K562 (cell line): Measurements from ENCODE around the gene MIB2. TPM values are rescaled to one million over a fixed set of nuclear protein-coding genes. Genes with fewer than 3 reads are reported as not detected.

Experiments used
- E4F1 ChIP-seq: fragments of 250-450 bp; sonication (Bioruptor Pico); IDR thresholded peaks from 2 replicates; pipeline ENCODE4 v1.5.0; 2021; ENCODE audit warnings: mild to moderate bottlenecking, borderline replicate concordance
- EP400 ChIP-seq: fragments of 450-650 bp; IDR thresholded peaks from 2 replicates; pipeline ENCODE4 v1.6.1; 2017; ENCODE audit warnings: antibody characterized with exemption, mild to moderate bottlenecking, moderate library complexity
- HDAC1 ChIP-seq, 2 experiments: fragments of 450-650 bp; IDR thresholded peaks; 2 replicates each; pipeline ENCODE4 v1.6.1; 2016 to 2017; ENCODE audit warnings: inconsistent platforms in 1 of 2, mild to moderate bottlenecking in 1 of 2, moderate library complexity in 1 of 2
- HDAC8 ChIP-seq: fragments of 450-650 bp; IDR thresholded peaks from 2 replicates; pipeline ENCODE4 v1.6.1; 2016; ENCODE audit warnings: mild to moderate bottlenecking, missing genetic modification characterization, moderate library complexity, missing compliant biosample characterization
- MAFK ChIP-seq: IDR thresholded peaks from 2 replicates; pipeline ENCODE4 v1.6.1; 2011; ENCODE audit warnings: low read length, improper control_type of control experiment
- MLLT1 ChIP-seq, 2 experiments: fragments of 450-650 bp; IDR thresholded peaks; 2 replicates each; pipeline ENCODE4 v1.6.1; 2016
- NFATC3 ChIP-seq: fragments of 450-650 bp; IDR thresholded peaks from 2 replicates; pipeline ENCODE4 v1.6.1; 2017; ENCODE audit warnings: mild to moderate bottlenecking
- NR4A1 ChIP-seq, 2 experiments: fragments of 250-450 bp in 1 of 2; fragments of 450-650 bp in 1 of 2; sonication (Bioruptor Pico) in 1 of 2; IDR thresholded peaks; 2 replicates each; pipeline versions ENCODE4 v1.4.0 to v1.6.1; 2016 to 2020; ENCODE audit warnings: mild to moderate bottlenecking in 2 of 2, missing compliant biosample characterization in 1 of 2, missing genetic modification characterization in 1 of 2, moderate library complexity in 1 of 2
- PHB ChIP-seq: fragments of 250-450 bp; sonication (Bioruptor Pico); IDR thresholded peaks from 2 replicates; pipeline ENCODE4 v1.5.0; 2021
- RBM25 ChIP-seq: fragments of 200-400 bp; formaldehyde crosslinking; IDR thresholded peaks from 2 replicates; pipeline ENCODE4 v1.6.1; 2018; ENCODE audit warnings: low read length, low read depth, moderate library complexity; ENCODE audit not compliant: severe bottlenecking
- SMARCA5 ChIP-seq: fragments of 450-650 bp; IDR thresholded peaks from 2 replicates; pipeline ENCODE4 v1.6.1; 2016
- SRSF7 ChIP-seq: fragments of 200-400 bp; formaldehyde crosslinking; optimal IDR thresholded peaks from 2 replicates; pipeline ENCODE3; 2017; ENCODE audit warnings: mild to moderate bottlenecking, low read depth, low read length
- TFE3 ChIP-seq: fragments of 450-650 bp; formaldehyde crosslinking; IDR thresholded peaks from 2 replicates; pipeline ENCODE4 v1.4.0; 2020; ENCODE audit warnings: mild to moderate bottlenecking, mixed read lengths
- WHSC1 ChIP-seq: IDR thresholded peaks from one replicate; pipeline ENCODE4 v1.6.1; 2012; ENCODE audit warnings: low read length, control low read depth, inconsistent platforms
- ZBTB1 ChIP-seq: sonication (generic); formaldehyde crosslinking; IDR thresholded peaks from 2 replicates; pipeline ENCODE4 v1.8.1; 2023; ENCODE audit warnings: missing genetic modification reagents, low read depth, mild to moderate bottlenecking, borderline replicate concordance
- ZNF511 ChIP-seq: sonication (generic); formaldehyde crosslinking; IDR thresholded peaks from 2 replicates; pipeline ENCODE4 v1.8.0; 2022; ENCODE audit warnings: mild to moderate bottlenecking, missing genetic modification reagents
- ZNF764 ChIP-seq: fragments of 250-450 bp; sonication (Bioruptor Pico); IDR thresholded peaks from 2 replicates; pipeline ENCODE4 v1.4.0; 2020; ENCODE audit warnings: low read depth, mild to moderate bottlenecking, moderate library complexity
- polyA plus RNA-seq, 8 experiments: library from polyadenylated mRNA; depleted of rRNA in 4 of 8; stranded (reverse) in 5 of 8; unstranded in 3 of 8; fragments of >200 nt; fragmentation: Nextera tagmentation in 2 of 8; fragmentation: Illumina TruSeq in 1 of 8; extraction: Ambion mirVana in 2 of 8; extraction: Trizol in 1 of 8; gene quantifications; 2 replicates each; pipeline versions ENCODE4 v1.2.1 to v1.2.3, GENCODE V29; 2011 to 2014; ENCODE audit warnings: inconsistent platforms in 1 of 8, missing spikeins in 1 of 8
- total RNA-seq, 7 experiments: library from RNA; depleted of rRNA in 6 of 7; stranded (reverse); fragments of >200 nt in 6 of 7; fragmentation: Illumina TruSeq in 2 of 7; extraction: Trizol in 2 of 7; gene quantifications; 2 replicates each; pipeline versions ENCODE4 v1.2.1 to v1.2.3, GENCODE V29; 2011 to 2021; ENCODE audit warnings: low replicate concordance in 1 of 7

The MIB2 gene
- total and polyA plus RNA-seq, 9 of the 15 experiments (the other 6 are each of a cell fraction or from before 2014, with no cell fraction given), result 0.04 to 17.0 (median 4.9) TPM; not detected in 1

- TF ChIP-seq NR4A1 (CRISPR knock-in tag; IDR thresholded peaks at IDR 0.05) (no peak), NR4A1 (tag; IDR thresholded peaks at IDR 0.05) (no peak), SRSF7 (no peak), MAFK (no peak), EP400 (peak; percentile 85; the same call in 1 of the 2 replicates), RBM25 (peak; percentile 94), NFATC3 (peak; percentile 37; the same call in 1 of the 2 replicates), TFE3 (no peak), ZNF511 (CRISPR knock-in tag) (peak; percentile 56; the same call in 1 of the 2 replicates), HDAC8 (tag) (no peak; the same call in 1 of the 2 replicates), ZBTB1 (CRISPR knock-in tag) (peak; percentile 94; the same call in 1 of the 2 replicates), SMARCA5 (no peak), E4F1 (CRISPR knock-in tag) (no peak), ZNF764 (CRISPR knock-in tag) (no peak), MLLT1 (IDR thresholded peaks at IDR 0.05) (peak in 1 of 2 experiments; percentile 60; a peak in 2 of 4 replicates), WHSC1 (no peak), HDAC1 (IDR thresholded peaks at IDR 0.05) (peak in 1 of 2 experiments; percentile 86; a peak in 2 of 4 replicates), PHB (CRISPR knock-in tag) (peak; percentile 82; the same call in 1 of the 2 replicates)
Measured at GRCh38 chr1:1573843-1574720, 41.2 kb upstream of the MIB2 start (continued).
